Calu3 (cell line): ENCODE results near the gene DMAC2. TPM values are rescaled to one million over a fixed set of nuclear protein-coding genes. Genes with fewer than 3 reads are reported as not detected.
A peak's percentile ranks its signal among the peaks of the same experiment; 100 is the strongest.

Experiments
- BruUV-seq: library from RNA; stranded (reverse); fragments of 400-500 nt; replicated peaks from 2 replicates; lab custom pipeline; 2021; lab: Mats Ljungman, UMichigan
- CTCF ChIA-PET: fragments of 300-600 bp; sonication (Branson Sonifier 250); formaldehyde crosslinking; loops from one replicate; lab custom pipeline; 2022; ENCODE audit warnings: antibody characterized with exemption; lab: Charles Lee
- DNase-seq: peaks from one replicate; pipeline ENCODE4 v3.0.0; 2022
- H3K27ac Mint-ChIP-seq: one replicate; pipeline ENCODE4 v1.8.0; 2022; ENCODE audit warnings: mixed read lengths; ENCODE audit not compliant: unreplicated experiment
- H3K27me3 Mint-ChIP-seq: one replicate; pipeline ENCODE4 v1.8.0; 2022; ENCODE audit warnings: mixed read lengths; ENCODE audit not compliant: unreplicated experiment
- H3K36me3 Mint-ChIP-seq: one replicate; pipeline ENCODE4 v1.8.0; 2022; ENCODE audit warnings: mild to moderate bottlenecking, moderate library complexity, mixed read lengths; ENCODE audit not compliant: insufficient read depth, unreplicated experiment
- H3K4me1 Mint-ChIP-seq: one replicate; pipeline ENCODE4 v1.8.0; 2022; ENCODE audit warnings: mild to moderate bottlenecking, low read depth, mixed read lengths; ENCODE audit not compliant: unreplicated experiment
- H3K4me3 Mint-ChIP-seq: one replicate; pipeline ENCODE4 v1.8.0; 2022; ENCODE audit warnings: mild to moderate bottlenecking, low read depth, moderate library complexity, mixed read lengths; ENCODE audit not compliant: unreplicated experiment
- H3K9me3 Mint-ChIP-seq: one replicate; pipeline ENCODE4 v1.8.0; 2022; ENCODE audit warnings: low read depth, mixed read lengths; ENCODE audit not compliant: unreplicated experiment
- intact Hi-C: fragments of 100-400 bp; cut with micrococcal nuclease; formaldehyde crosslinking; loops from one replicate; pipeline ENCODE4 v1.10.0; 2022; ENCODE audit not compliant: unreplicated experiment
- total RNA-seq: library from RNA; stranded (reverse); gene quantifications from 2 replicates; pipeline ENCODE4 v1.2.3, GENCODE V29; 2022
- TF ChIP-seq, protein P1 (sequence below): fragments of 200-600 bp; IDR thresholded peaks from one replicate; pipeline ENCODE4 v1.8.0; 2022; ENCODE audit warnings: antibody characterized with exemption; ENCODE audit not compliant: unreplicated experiment

The DMAC2 gene
- total RNA-seq, 1 experiment from 2014 or later = 50.5 TPM

GRCh38 chr19:41452584-41453275 lies 13.0 kb upstream of the DMAC2 start:
- H3K4me3 Mint-ChIP-seq = no peak overlapping the region
- TF ChIP-seq, protein P1, sequence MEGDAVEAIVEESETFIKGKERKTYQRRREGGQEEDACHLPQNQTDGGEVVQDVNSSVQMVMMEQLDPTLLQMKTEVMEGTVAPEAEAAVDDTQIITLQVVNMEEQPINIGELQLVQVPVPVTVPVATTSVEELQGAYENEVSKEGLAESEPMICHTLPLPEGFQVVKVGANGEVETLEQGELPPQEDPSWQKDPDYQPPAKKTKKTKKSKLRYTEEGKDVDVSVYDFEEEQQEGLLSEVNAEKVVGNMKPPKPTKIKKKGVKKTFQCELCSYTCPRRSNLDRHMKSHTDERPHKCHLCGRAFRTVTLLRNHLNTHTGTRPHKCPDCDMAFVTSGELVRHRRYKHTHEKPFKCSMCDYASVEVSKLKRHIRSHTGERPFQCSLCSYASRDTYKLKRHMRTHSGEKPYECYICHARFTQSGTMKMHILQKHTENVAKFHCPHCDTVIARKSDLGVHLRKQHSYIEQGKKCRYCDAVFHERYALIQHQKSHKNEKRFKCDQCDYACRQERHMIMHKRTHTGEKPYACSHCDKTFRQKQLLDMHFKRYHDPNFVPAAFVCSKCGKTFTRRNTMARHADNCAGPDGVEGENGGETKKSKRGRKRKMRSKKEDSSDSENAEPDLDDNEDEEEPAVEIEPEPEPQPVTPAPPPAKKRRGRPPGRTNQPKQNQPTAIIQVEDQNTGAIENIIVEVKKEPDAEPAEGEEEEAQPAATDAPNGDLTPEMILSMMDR = no peak
- peaks cover 34% of the 10 kb centered on the region for H3K4me1 Mint-ChIP-seq
- CTCF ChIA-PET = interaction anchor here (0.6 to 0.7 kb wide), 3 partner anchors 108 to 367 kb away, joined by 3 to 5 read pairs (median 3); no protein-coding TSS in a partner anchor
- H3K27ac Mint-ChIP-seq = no peak overlapping the region
- H3K36me3 Mint-ChIP-seq = no peaks in the 10 kb centered on the region
- intact Hi-C loops = no loop called here
- DNase-seq = no peak
- BruUV-seq = no TSS peak
- peaks cover 25% of the 10 kb centered on the region for H3K27me3 Mint-ChIP-seq
- no peaks in the 10 kb centered on the region for H3K9me3 Mint-ChIP-seq

DNA sequence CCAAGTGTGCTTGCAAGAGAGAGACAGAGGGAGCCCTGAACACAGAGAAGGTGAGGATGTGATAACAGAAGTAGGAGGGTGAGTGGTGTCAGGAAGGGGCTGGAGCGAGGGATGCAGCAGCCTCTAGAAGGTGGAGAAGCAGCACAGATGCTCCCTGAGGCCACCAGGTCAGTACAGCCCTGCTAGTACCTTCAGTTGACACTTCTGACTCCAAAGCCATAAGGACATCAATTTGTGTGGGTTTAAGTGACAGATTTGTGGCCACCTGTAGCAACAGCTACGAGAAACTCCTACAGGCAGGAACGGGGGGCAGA lies 10.1 kb upstream of the DMAC2 start:
- peaks cover 11% of the 10 kb centered on the region for H3K4me1 Mint-ChIP-seq
- H3K4me3 Mint-ChIP-seq = no peak overlapping the region
- BruUV-seq = no TSS peak
- TF ChIP-seq, protein P1 = no peak
- no peaks in the 10 kb centered on the region for H3K36me3 Mint-ChIP-seq
- CTCF ChIA-PET = interaction anchor here (0.7 to 3.0 kb wide), 6 partner anchors 10 to 128 kb away, joined by 3 to 31 read pairs (median 8); partner anchors contain the start of gene DMAC2
- no peak for DNase-seq
- H3K9me3 Mint-ChIP-seq = no peaks in the 10 kb centered on the region
- intact Hi-C loops = loop anchor here (1.0 to 2.0 kb wide), 3 partner anchors 87 to 120 kb away; no protein-coding TSS in a partner anchor
- H3K27me3 Mint-ChIP-seq = peaks cover 29% of the 10 kb centered on the region
- peak overlapping the region; percentile 11 for H3K27ac Mint-ChIP-seq

DNA sequence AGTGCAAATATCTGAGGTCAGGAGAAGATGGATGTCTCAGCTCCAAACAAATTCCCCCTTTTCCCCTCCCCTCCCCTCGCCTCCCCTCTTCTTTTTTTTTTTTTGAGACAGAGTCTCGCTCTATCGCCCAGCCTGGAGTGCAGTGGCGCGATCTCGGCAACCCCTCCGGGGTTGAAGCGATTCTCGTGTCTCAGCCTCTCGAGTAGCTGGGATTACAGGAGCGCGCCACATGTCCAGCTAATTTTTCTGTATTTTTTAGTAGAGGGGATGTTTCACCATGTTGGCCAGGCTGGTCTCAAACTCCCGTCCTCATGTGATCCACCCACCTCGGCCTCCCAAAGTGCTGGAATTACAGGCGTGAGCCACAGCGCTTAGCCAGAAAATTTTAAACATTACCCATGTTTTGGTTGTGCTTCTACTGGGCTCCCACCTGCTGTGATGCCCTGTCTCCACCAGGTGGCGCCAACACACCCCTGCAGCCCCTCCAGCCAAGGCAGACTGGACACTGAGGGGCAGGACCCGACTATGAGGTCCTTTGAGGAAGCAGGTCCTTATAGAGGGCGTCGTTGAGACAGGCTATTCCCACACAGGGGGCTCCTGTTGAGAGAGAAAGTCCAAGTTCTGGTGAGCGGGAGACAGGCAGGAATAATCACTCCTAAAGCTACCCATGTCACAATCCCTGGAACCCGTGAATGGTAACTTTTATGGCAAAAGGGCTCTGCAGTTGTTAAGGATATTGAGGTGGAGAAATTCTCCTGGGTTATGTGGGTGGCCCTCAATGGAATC lies 9.6 kb upstream of the DMAC2 start:
- Mint-ChIP-seq H3K4me3 (peak overlapping the region; percentile 51), H3K36me3 (no peaks in the 10 kb centered on the region), H3K9me3 (no peaks in the 10 kb centered on the region), H3K4me1 (peaks cover 11% of the 10 kb centered on the region), H3K27ac (peak overlapping the region; percentile 11), H3K27me3 (peaks cover 32% of the 10 kb centered on the region)
- TF ChIP-seq, protein P1 = peak; percentile 97
- peak; percentile 87 for DNase-seq
- no TSS peak for BruUV-seq
- intact Hi-C loops = loop anchor here (1.0 to 2.0 kb wide), 3 partner anchors 88 to 121 kb away; no protein-coding TSS in a partner anchor
- CTCF ChIA-PET = interaction anchor here (0.6 to 3.0 kb wide), 19 partner anchors 8 to 727 kb away, joined by 3 to 31 read pairs (median 3); partner anchors contain the start of genes DMAC2 and HNRNPUL1

- CTCF ChIA-PET = interaction anchor here (0.6 to 3.0 kb wide), 7 partner anchors 9 to 821 kb away, joined by 3 to 31 read pairs (median 3); partner anchors contain the start of gene CIC
- Mint-ChIP-seq H3K27me3 (peaks cover 46% of the 10 kb centered on the region), H3K4me3 (no peak overlapping the region), H3K27ac (no peak overlapping the region), H3K9me3 (no peaks in the 10 kb centered on the region), H3K4me1 (peaks cover 11% of the 10 kb centered on the region), H3K36me3 (no peaks in the 10 kb centered on the region)
- no TSS peak for BruUV-seq
- DNase-seq = no peak
- TF ChIP-seq, protein P1 = no peak
- intact Hi-C loops = loop anchor here (2.0 kb wide), 1 partner anchor 89 kb away; no protein-coding TSS in a partner anchor
Measured at GRCh38 chr19:41447732-41448332, 8.1 kb upstream of the DMAC2 start.
